Measurements from ENCODE around the gene OR7A17. TPM values are rescaled to one million over a fixed set of nuclear protein-coding genes. Genes with fewer than 3 reads are reported as not detected.

The OR7A17 gene
- total RNA-seq, 1 experiment from 2014 or later = not detected

- H3K4me3 ChIP-seq (ENCODE audit: low read depth in 2 of 2, low read length in 2 of 2) = no peak overlapping the region
- H3K27ac ChIP-seq (ENCODE audit: low read length) = no peak overlapping the region
- intact Hi-C loops (cut with micrococcal nuclease; ENCODE audit: unreplicated experiment) = loop anchor here (10.0 kb wide), 1 partner anchor 108 kb away; no protein-coding TSS in a partner anchor
- no peaks in the 10 kb centered on the region for H3K4me1 ChIP-seq (ENCODE audit: control insufficient read depth, insufficient read depth, low read length)
- in situ Hi-C loops (cut with HindIII; ENCODE audit: low pct_unique_long_range_greater_than_20kb, low sequenced_read_pairs) = no loop called here
- H3K36me3 ChIP-seq (ENCODE audit: control insufficient read depth, insufficient read depth, low read length) = no peaks in the 10 kb centered on the region
- TF ChIP-seq, protein P1, sequence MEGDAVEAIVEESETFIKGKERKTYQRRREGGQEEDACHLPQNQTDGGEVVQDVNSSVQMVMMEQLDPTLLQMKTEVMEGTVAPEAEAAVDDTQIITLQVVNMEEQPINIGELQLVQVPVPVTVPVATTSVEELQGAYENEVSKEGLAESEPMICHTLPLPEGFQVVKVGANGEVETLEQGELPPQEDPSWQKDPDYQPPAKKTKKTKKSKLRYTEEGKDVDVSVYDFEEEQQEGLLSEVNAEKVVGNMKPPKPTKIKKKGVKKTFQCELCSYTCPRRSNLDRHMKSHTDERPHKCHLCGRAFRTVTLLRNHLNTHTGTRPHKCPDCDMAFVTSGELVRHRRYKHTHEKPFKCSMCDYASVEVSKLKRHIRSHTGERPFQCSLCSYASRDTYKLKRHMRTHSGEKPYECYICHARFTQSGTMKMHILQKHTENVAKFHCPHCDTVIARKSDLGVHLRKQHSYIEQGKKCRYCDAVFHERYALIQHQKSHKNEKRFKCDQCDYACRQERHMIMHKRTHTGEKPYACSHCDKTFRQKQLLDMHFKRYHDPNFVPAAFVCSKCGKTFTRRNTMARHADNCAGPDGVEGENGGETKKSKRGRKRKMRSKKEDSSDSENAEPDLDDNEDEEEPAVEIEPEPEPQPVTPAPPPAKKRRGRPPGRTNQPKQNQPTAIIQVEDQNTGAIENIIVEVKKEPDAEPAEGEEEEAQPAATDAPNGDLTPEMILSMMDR (IDR thresholded peaks at IDR 0.05) = peak; percentile 60
- TF ChIP-seq TCF7L2 (IDR thresholded peaks at IDR 0.05; ENCODE audit: low read depth, low read length) = no peak
- TF ChIP-seq SIN3A (IDR thresholded peaks at IDR 0.05; ENCODE audit: borderline replicate concordance, insufficient read depth, low read depth, low read length) = no peak
- no peak for TF ChIP-seq POLR2AphosphoS5 (IDR thresholded peaks at IDR 0.05; ENCODE audit: low read depth, low read length)
- no peak for TF ChIP-seq REST (IDR thresholded peaks at IDR 0.05; ENCODE audit: insufficient read depth in 1 of 2, low read depth in 2 of 2, low read length in 1 of 2)
- H3K27me3 ChIP-seq (ENCODE audit: control insufficient read depth, insufficient read depth, low read length) = no peaks in the 10 kb centered on the region
- ATAC-seq (0 out of 2 replicates have a peak, but pooled peaks have one; percentile 60), DNase-seq (ENCODE audit: low read depth, low spot score) (no peak)
- CTCF ChIA-PET = interaction anchor here (0.6 kb wide), 1 partner anchor 47 kb away, joined by 3 read pairs; no protein-coding TSS in a partner anchor
- H3K9me3 ChIP-seq (ENCODE audit: control insufficient read depth, insufficient read depth, low read depth, low read length) = no peaks in the 10 kb centered on the region
- BruUV-seq (replicated peaks) = no TSS peak
- POLR2A ChIA-PET = no interaction called here
Observed at GRCh38 chr19:14916848-14917247, 30.9 kb upstream of the OR7A17 start.

- ChIA-PET POLR2A (no interaction called here), CTCF (interaction anchor here (0.6 kb wide), 1 partner anchor 159 kb away, joined by 3 read pairs; no protein-coding TSS in a partner anchor)
- no peak overlapping the region for H3K27ac ChIP-seq (ENCODE audit: low read length)
- no peaks in the 10 kb centered on the region for H3K36me3 ChIP-seq (ENCODE audit: control insufficient read depth, insufficient read depth, low read length)
- BruUV-seq (replicated peaks) = no TSS peak
- no peak for DNase-seq (ENCODE audit: low read depth, low spot score)
- intact Hi-C loops (cut with micrococcal nuclease; ENCODE audit: unreplicated experiment) = loop anchor here (10.0 kb wide), 1 partner anchor 110 kb away; no protein-coding TSS in a partner anchor
- no peaks in the 10 kb centered on the region for H3K9me3 ChIP-seq (ENCODE audit: control insufficient read depth, insufficient read depth, low read depth, low read length)
- H3K4me1 ChIP-seq (ENCODE audit: control insufficient read depth, insufficient read depth, low read length) = no peaks in the 10 kb centered on the region
- no peak for ATAC-seq
- H3K27me3 ChIP-seq (ENCODE audit: control insufficient read depth, insufficient read depth, low read length) = no peaks in the 10 kb centered on the region
- TF ChIP-seq, protein P1 (IDR thresholded peaks at IDR 0.05) = no peak
- in situ Hi-C loops (cut with HindIII; ENCODE audit: low pct_unique_long_range_greater_than_20kb, low sequenced_read_pairs) = no loop called here
- no peak overlapping the region for H3K4me3 ChIP-seq (ENCODE audit: low read depth in 2 of 2, low read length in 2 of 2)
Observed at GRCh38 chr19:14915116-14915515, 29.2 kb upstream of the OR7A17 start.

All from Panc1 (cell line).